Measurements from ENCODE around the gene PNLIPRP2.

Gene PNLIPRP2

GRCh38 chr10:116691635-116692034 lies 70.9 kb downstream of the PNLIPRP2 start:
- TF ChIP-seq CTCF (IDR thresholded peaks at IDR 0.05; ENCODE audit: low read length), result no peak
- no peak for TF ChIP-seq EZH2phosphoT487 (IDR thresholded peaks at IDR 0.05; ENCODE audit: low read length)
- no peak for DNase-seq
- no peak overlapping the region for H3K4me2 ChIP-seq (ENCODE audit: low read depth, low read length)

GRCh38 chr10:116692225-116692624 lies 71.5 kb downstream of the PNLIPRP2 start:
- H3K4me3 ChIP-seq (ENCODE audit: low read length), result no peak overlapping the region
- no peaks in the 10 kb centered on the region for H3K79me2 ChIP-seq (ENCODE audit: low read length)
- peaks cover 7% of the 10 kb centered on the region for H3K4me1 ChIP-seq (ENCODE audit: low read length)
- H2AFZ ChIP-seq (ENCODE audit: low read length), result no peak overlapping the region
- no peaks in the 10 kb centered on the region for H3K9me3 ChIP-seq (replicated peaks; ENCODE audit: insufficient read depth, low read length)
- no peaks in the 10 kb centered on the region for H3K9me2 ChIP-seq (replicated peaks; ENCODE audit: insufficient read depth, low read length)
- no peak for TF ChIP-seq CTCF (IDR thresholded peaks at IDR 0.05; ENCODE audit: low read length)
- no peak for TF ChIP-seq EZH2phosphoT487 (IDR thresholded peaks at IDR 0.05; ENCODE audit: low read length)
- no peak for TF ChIP-seq EZH2 (optimal IDR thresholded peaks at IDR 0.05; ENCODE audit: low read depth, low read length)
- DNase-seq, result no peak
- no peaks in the 10 kb centered on the region for H4K20me1 ChIP-seq (ENCODE audit: insufficient read depth, low read length)
- no peak overlapping the region for H3K9ac ChIP-seq (ENCODE audit: low read length)
- H3K27me3 ChIP-seq (replicated peaks; ENCODE audit: insufficient read depth, low read length), result no peaks in the 10 kb centered on the region
- no peaks in the 10 kb centered on the region for H3K36me3 ChIP-seq (replicated peaks; ENCODE audit: insufficient read depth, low read length)
- no peak overlapping the region for H3K27ac ChIP-seq (ENCODE audit: low read length)
- H3F3A ChIP-seq (ENCODE audit: insufficient read depth, low read length), result no peaks in the 10 kb centered on the region
- H3K4me2 ChIP-seq (ENCODE audit: low read depth, low read length), result no peak overlapping the region

More at GRCh38 chr10:116691635-116692034, 70.9 kb downstream of the PNLIPRP2 start:
- peaks cover 1% of the 10 kb centered on the region for H3K4me1 ChIP-seq (ENCODE audit: low read length)
- no peaks in the 10 kb centered on the region for H3F3A ChIP-seq (ENCODE audit: insufficient read depth, low read length)
- H3K79me2 ChIP-seq (ENCODE audit: low read length), result no peaks in the 10 kb centered on the region
- no peak overlapping the region for H3K9ac ChIP-seq (ENCODE audit: low read length)
- H4K20me1 ChIP-seq (ENCODE audit: insufficient read depth, low read length), result no peaks in the 10 kb centered on the region
- no peaks in the 10 kb centered on the region for H3K9me3 ChIP-seq (replicated peaks; ENCODE audit: insufficient read depth, low read length)
- no peaks in the 10 kb centered on the region for H3K36me3 ChIP-seq (replicated peaks; ENCODE audit: insufficient read depth, low read length)
- no peak overlapping the region for H3K4me3 ChIP-seq (ENCODE audit: low read length)
- no peak overlapping the region for H2AFZ ChIP-seq (ENCODE audit: low read length)
- no peaks in the 10 kb centered on the region for H3K27me3 ChIP-seq (replicated peaks; ENCODE audit: insufficient read depth, low read length)
- no peak overlapping the region for H3K27ac ChIP-seq (ENCODE audit: low read length)
- H3K9me2 ChIP-seq (replicated peaks; ENCODE audit: insufficient read depth, low read length), result no peaks in the 10 kb centered on the region

GRCh38 chr10:116694243-116694926 lies 73.6 kb downstream of the PNLIPRP2 start:
- Histone ChIP-seq H4K20me1 (ENCODE audit: insufficient read depth, low read length) (no peaks in the 10 kb centered on the region), H3F3A (ENCODE audit: insufficient read depth, low read length) (no peaks in the 10 kb centered on the region), H3K9me2 (replicated peaks; ENCODE audit: insufficient read depth, low read length) (no peaks in the 10 kb centered on the region), H2AFZ (ENCODE audit: low read length) (no peak overlapping the region), H3K27me3 (replicated peaks; ENCODE audit: insufficient read depth, low read length) (no peaks in the 10 kb centered on the region), H3K27ac (ENCODE audit: low read length) (no peak overlapping the region), H3K36me3 (replicated peaks; ENCODE audit: insufficient read depth, low read length) (no peaks in the 10 kb centered on the region), H3K79me2 (ENCODE audit: low read length) (no peaks in the 10 kb centered on the region), H3K9me3 (replicated peaks; ENCODE audit: insufficient read depth, low read length) (no peaks in the 10 kb centered on the region), H3K4me1 (ENCODE audit: low read length) (peaks cover 9% of the 10 kb centered on the region), H3K9ac (ENCODE audit: low read length) (no peak overlapping the region), H3K4me2 (ENCODE audit: low read depth, low read length) (no peak overlapping the region), H3K4me3 (ENCODE audit: low read length) (no peak overlapping the region)
- TF ChIP-seq EZH2 (optimal IDR thresholded peaks at IDR 0.05; ENCODE audit: low read depth, low read length) (no peak), EZH2phosphoT487 (IDR thresholded peaks at IDR 0.05; ENCODE audit: low read length) (no peak), CTCF (IDR thresholded peaks at IDR 0.05; ENCODE audit: low read length) (no peak)
- no peak for DNase-seq
